K562 (cell line): ENCODE results near the gene MAP3K6. TPM values are rescaled to one million over a fixed set of nuclear protein-coding genes. Genes with fewer than 3 reads are reported as not detected.
A peak's percentile ranks its signal among the peaks of the same experiment; 100 is the strongest.

Experiments used
- ATAC-seq: fragments of 200-7000 bp; cut with Tn5 transposase; 3 replicates; pipeline ENCODE4 v1.9.1; 2020; ENCODE audit warnings: moderate library complexity
- BruUV-seq: library from RNA; stranded (reverse); fragments of 400-500 nt; replicated peaks from 2 replicates; lab custom pipeline; 2021; lab: Mats Ljungman, UMichigan
- CTCF ChIA-PET: fragments of 300-600 bp; formaldehyde crosslinking; extraction: SDS; loops from one replicate; lab custom pipeline; 2021; ENCODE audit warnings: low intra/inter-chr PET ratio; lab: Yijun Ruan, JAX
- POLR2A ChIA-PET: fragments of 300-600, 350-650 bp; sonication (Branson Sonifier 250); formaldehyde crosslinking; extraction: SDS; loops from one replicate; lab custom pipeline; 2021; ENCODE audit warnings: antibody characterized with exemption, inconsistent platforms; lab: Yijun Ruan, JAX
- DNase-seq, 4 experiments: peaks; one replicate each; pipeline versions ENCODE4 v3.0.0 to v3.0.0-alpha.2; 2011 to 2018; ENCODE audit warnings: low spot score in 3 of 4, mixed read lengths in 3 of 4; ENCODE audit errors: extremely low read depth in 1 of 4
- FAIRE-seq: peaks from 2 replicates; lab custom pipeline; 2011; peaks lifted over from hg19 to GRCh38; lab: Jason Lieb, UNC
- H2AFZ ChIP-seq: 2 replicates; pipeline ENCODE4 v1.6.0; 2011; ENCODE audit warnings: low read depth, low read length, control low read depth, inconsistent platforms
- H3K27ac ChIP-seq: fragments of 200-600 bp; 3 replicates; pipeline ENCODE4 v1.8.0; 2011; ENCODE audit warnings: low read depth, mild to moderate bottlenecking, control low read depth, inconsistent platforms, low read length, moderate library complexity, mixed read lengths; ENCODE audit errors: extremely low read depth
- H3K27me3 ChIP-seq, 2 experiments: fragments of 300-600 bp in 1 of 2; 2 replicates in 1 of 2; 3 replicates in 1 of 2; pipeline versions ENCODE4 v1.6.0 to v1.8.0; 2011; ENCODE audit warnings: inconsistent platforms in 2 of 2, low read length in 2 of 2, mild to moderate bottlenecking in 1 of 2, mixed read lengths in 1 of 2, moderate library complexity in 1 of 2; ENCODE audit not compliant: control insufficient read depth in 2 of 2, insufficient read depth in 2 of 2
- H3K36me3 ChIP-seq: fragments of 300-600 bp; 3 replicates; pipeline ENCODE4 v1.8.0; 2011; ENCODE audit warnings: mild to moderate bottlenecking, low read length, inconsistent platforms; ENCODE audit not compliant: control insufficient read depth, insufficient read depth
- H3K4me1 ChIP-seq, 2 experiments: fragments of 200-600 bp in 1 of 2; replicated peaks in 1 of 2; 2 replicates in 1 of 2; 3 replicates in 1 of 2; pipeline versions ENCODE4 v1.5.1 to v1.8.0; 2011; ENCODE audit warnings: inconsistent platforms in 2 of 2, low read length in 2 of 2, mild to moderate bottlenecking in 1 of 2, mixed read lengths in 1 of 2, moderate library complexity in 1 of 2; ENCODE audit not compliant: control insufficient read depth in 2 of 2, insufficient read depth in 2 of 2
- H3K4me2 ChIP-seq: 2 replicates; pipeline ENCODE4 v1.6.1; 2011; ENCODE audit warnings: low read length, control low read depth, inconsistent platforms, mixed read lengths; ENCODE audit not compliant: insufficient read depth
- H3K4me3 ChIP-seq: fragments of 200-600 bp; sonication (generic), shearing (Covaris generic); 2 replicates; pipeline ENCODE4 v1.5.1; 2016; ENCODE audit warnings: control low read depth, inconsistent platforms
- H3K79me2 ChIP-seq: fragments of 200-600 bp; 3 replicates; pipeline ENCODE4 v1.8.0; 2011; ENCODE audit warnings: low read length, inconsistent platforms; ENCODE audit not compliant: control insufficient read depth, insufficient read depth
- H3K9ac ChIP-seq, 2 experiments: 2 replicates each; pipeline versions ENCODE4 v1.6.0 to v1.6.1; 2011; ENCODE audit warnings: low read depth in 2 of 2, low read length in 2 of 2, control low read depth in 1 of 2, inconsistent platforms in 1 of 2, mild to moderate bottlenecking in 1 of 2, mixed read lengths in 1 of 2; ENCODE audit not compliant: insufficient read depth in 1 of 2
- H3K9me1 ChIP-seq: one replicate; pipeline ENCODE4 v1.6.0; 2011; ENCODE audit warnings: inconsistent platforms, mild to moderate bottlenecking, low read length, moderate library complexity; ENCODE audit not compliant: control insufficient read depth, insufficient read depth
- H3K9me3 ChIP-seq: replicated peaks from 2 replicates; pipeline ENCODE4 v1.5.1; 2011; ENCODE audit warnings: low read depth, low read length, inconsistent platforms; ENCODE audit not compliant: control insufficient read depth, insufficient read depth
- H4K20me1 ChIP-seq: replicated peaks from 2 replicates; pipeline ENCODE4 v1.6.1; 2011; ENCODE audit warnings: low read length, inconsistent platforms, mixed read lengths; ENCODE audit not compliant: control insufficient read depth, insufficient read depth
- HDAC8 ChIP-seq: fragments of 450-650 bp; IDR thresholded peaks from 2 replicates; pipeline ENCODE4 v1.6.1; 2016; ENCODE audit warnings: mild to moderate bottlenecking, missing genetic modification characterization, moderate library complexity, missing compliant biosample characterization
- HMGN3 ChIP-seq: IDR thresholded peaks from 2 replicates; pipeline ENCODE4 v1.6.1; 2011; ENCODE audit warnings: borderline replicate concordance, low read depth, mild to moderate bottlenecking, mixed read lengths, low read length; ENCODE audit not compliant: insufficient read length; ENCODE audit errors: extremely low read depth
- L3MBTL2 ChIP-seq: fragments of 450-650 bp; IDR thresholded peaks from 2 replicates; pipeline ENCODE4 v1.6.1; 2016; ENCODE audit warnings: mild to moderate bottlenecking, moderate library complexity
- MGA ChIP-seq: fragments of 450-650 bp; IDR thresholded peaks from 2 replicates; pipeline ENCODE4 v1.6.1; 2016; ENCODE audit warnings: mild to moderate bottlenecking, moderate library complexity
- RAD21 ChIP-seq, 2 experiments: fragments of 250-450 bp in 1 of 2; fragments of 450-650 bp in 1 of 2; sonication (Bioruptor Pico) in 1 of 2; formaldehyde crosslinking in 1 of 2; IDR thresholded peaks in 1 of 2; conservative IDR thresholded peaks in 1 of 2; 2 replicates each; pipeline versions ENCODE4 v1.4.0 to v1.8.0; 2020 to 2022; ENCODE audit warnings: mild to moderate bottlenecking in 2 of 2, moderate library complexity in 1 of 2
- XRCC4 ChIP-seq: IDR thresholded peaks from one replicate; pipeline ENCODE4 v1.6.1; 2011; ENCODE audit not compliant: insufficient read depth, insufficient read length; ENCODE audit errors: extremely low read depth
- ZNF444 ChIP-seq: fragments of 250-450 bp; sonication (Bioruptor Pico); IDR thresholded peaks from 2 replicates; pipeline ENCODE4 v1.4.0; 2020; ENCODE audit warnings: mild to moderate bottlenecking, moderate library complexity
- ZNF586 ChIP-seq: fragments of 450-650 bp; formaldehyde crosslinking; conservative IDR thresholded peaks from 2 replicates; pipeline ENCODE4 v1.4.0; 2020; ENCODE audit warnings: mild to moderate bottlenecking, moderate library complexity
- WGBS: fragments of 100-300 bp; shearing (Covaris generic); methylation state at CpG from one replicate; pipeline ENCODE4 v1.1.6; 2016; ENCODE audit warnings: low coverage, mixed read lengths; ENCODE audit not compliant: insufficient coverage; ENCODE audit errors: missing lambda C conversion rate; 5-methylcytosine and 5-hydroxymethylcytosine counted together
- in situ Hi-C: fragments of 300-500 bp; cut with MboI; formaldehyde crosslinking; loops from 4 replicates; pipeline ENCODE4 v1.15.0; 2018; ENCODE audit warnings: inconsistent platforms, mixed read lengths
- intact Hi-C: fragments of 100-400 bp; cut with micrococcal nuclease; formaldehyde crosslinking; loops from 2 replicates; pipeline ENCODE4 v1.14.2; 2022
- polyA plus RNA-seq, 8 experiments: library from polyadenylated mRNA; depleted of rRNA in 4 of 8; stranded (reverse) in 5 of 8; unstranded in 3 of 8; fragments of >200 nt; fragmentation: Nextera tagmentation in 2 of 8; fragmentation: Illumina TruSeq in 1 of 8; extraction: Ambion mirVana in 2 of 8; extraction: Trizol in 1 of 8; gene quantifications; 2 replicates each; pipeline versions ENCODE4 v1.2.1 to v1.2.3, GENCODE V29; 2011 to 2014; ENCODE audit warnings: inconsistent platforms in 1 of 8, missing spikeins in 1 of 8
- total RNA-seq, 7 experiments: library from RNA; depleted of rRNA in 6 of 7; stranded (reverse); fragments of >200 nt in 6 of 7; fragmentation: Illumina TruSeq in 2 of 7; extraction: Trizol in 2 of 7; gene quantifications; 2 replicates each; pipeline versions ENCODE4 v1.2.1 to v1.2.3, GENCODE V29; 2011 to 2021; ENCODE audit warnings: low replicate concordance in 1 of 7

Gene MAP3K6
- total and polyA plus RNA-seq, 9 of the 15 experiments (the other 6 are each of a cell fraction or from before 2014, with no cell fraction given), result 0.99 to 21.9 (median 7.0) TPM

GRCh38 chr1:27348861-27349783 lies 17.6 kb downstream of the MAP3K6 start:
- in situ Hi-C loops (no loop called here), intact Hi-C loops (no loop called here)
- no TSS peak for BruUV-seq
- ChIA-PET POLR2A (interaction anchor here (0.6 to 4.4 kb wide), 8 partner anchors 9 to 651 kb away, joined by 3 to 19 read pairs (median 5); partner anchors contain the start of gene MAP3K6), CTCF (interaction anchor here (0.8 kb wide), 1 partner anchor 252 kb away, joined by 3 read pairs; no protein-coding TSS in a partner anchor)
- ATAC-seq (peak; percentile 78), FAIRE-seq (peak; percentile 15), DNase-seq (peak; percentile 63 to 86 (median 84))
- WGBS, result 33% methylated on average over 32 of the region's 51 CpGs
- H4K20me1 ChIP-seq, result no peaks in the 10 kb centered on the region
- H3K9me3 ChIP-seq, result no peaks in the 10 kb centered on the region
- H3K9me1 ChIP-seq, result no peaks in the 10 kb centered on the region
- peak overlapping the region; percentile 31 to 82; a peak in 3 of 4 replicates for H3K9ac ChIP-seq
- no peaks in the 10 kb centered on the region for H3K79me2 ChIP-seq
- H3K4me1 ChIP-seq, result peaks cover 15 to 52% of the 10 kb centered on the region in 2 experiments; a peak in 4 of 5 replicates
- H3K27me3 ChIP-seq, result no peaks in the 10 kb centered on the region
- no peak overlapping the region for H3K4me3 ChIP-seq
- no peaks in the 10 kb centered on the region for H3K36me3 ChIP-seq
- peak overlapping the region; percentile 3; the same call in 1 of the 3 replicates for H3K27ac ChIP-seq
- peak overlapping the region; percentile 55 for H3K4me2 ChIP-seq
- H2AFZ ChIP-seq, result peak overlapping the region; percentile 84
- 0 out of 4 replicates have a peak, but pooled peaks of 1 of the 2 experiments have one; percentile 6 for TF ChIP-seq RAD21 (CRISPR knock-in tag; conservative IDR thresholded peaks at IDR 0.05 in 1 of 2, IDR thresholded peaks at IDR 0.05 in 1 of 2)
- TF ChIP-seq XRCC4, result no peak
- no peak for TF ChIP-seq HMGN3
- TF ChIP-seq ZNF586 (CRISPR knock-in tag), result no peak
- TF ChIP-seq MGA, result peak; percentile 68; the same call in 1 of the 2 replicates
- no peak for TF ChIP-seq HDAC8 (tag)
- TF ChIP-seq ZNF444 (CRISPR knock-in tag), result no peak
- peak; percentile 29; the same call in 1 of the 2 replicates for TF ChIP-seq L3MBTL2
